Measurements from ENCODE around the gene NCKAP5.

Gene NCKAP5

DNA sequence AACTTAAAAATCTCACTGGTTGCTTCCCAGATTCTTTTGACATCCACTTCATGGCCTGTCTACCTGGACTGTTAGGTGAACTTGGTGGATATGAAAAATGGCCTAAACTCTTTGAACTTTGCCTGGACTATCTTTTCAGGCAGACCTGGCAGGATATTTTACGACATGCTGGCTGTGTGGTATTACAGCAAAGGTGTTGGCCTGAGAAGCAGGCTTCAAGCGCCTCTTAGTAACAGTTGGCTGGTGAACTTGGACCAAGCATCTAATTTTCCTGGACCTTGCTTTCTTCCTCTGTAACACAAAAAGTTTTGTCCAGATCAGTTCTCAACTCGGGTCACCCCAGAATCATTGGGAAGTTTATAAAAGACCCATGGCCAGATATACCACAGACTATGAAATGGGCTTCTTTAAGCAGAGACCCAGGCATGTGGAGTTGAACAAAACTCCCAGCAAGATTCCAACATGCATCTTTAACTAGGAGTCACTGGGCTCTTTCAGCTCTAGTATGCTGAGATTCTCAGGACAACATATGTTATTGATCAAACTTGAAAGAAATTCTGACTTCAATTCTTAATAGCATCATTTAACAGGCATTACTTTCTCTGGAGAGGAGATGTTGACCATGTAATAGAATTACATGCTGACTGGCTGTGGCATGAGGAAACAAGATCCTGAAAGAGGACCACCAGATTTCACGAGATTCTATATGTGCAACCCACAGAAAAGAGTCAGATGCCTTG lies 902.7 kb downstream of the NCKAP5 start:
- DNase-seq (ENCODE audit: low spot score), result no peak
- in situ Hi-C loops (cut with MboI; ENCODE audit: low pct_unique_long_range_greater_than_20kb, low sequenced_read_pairs, unreplicated experiment), result no loop called here
- TF ChIP-seq, protein P1, sequence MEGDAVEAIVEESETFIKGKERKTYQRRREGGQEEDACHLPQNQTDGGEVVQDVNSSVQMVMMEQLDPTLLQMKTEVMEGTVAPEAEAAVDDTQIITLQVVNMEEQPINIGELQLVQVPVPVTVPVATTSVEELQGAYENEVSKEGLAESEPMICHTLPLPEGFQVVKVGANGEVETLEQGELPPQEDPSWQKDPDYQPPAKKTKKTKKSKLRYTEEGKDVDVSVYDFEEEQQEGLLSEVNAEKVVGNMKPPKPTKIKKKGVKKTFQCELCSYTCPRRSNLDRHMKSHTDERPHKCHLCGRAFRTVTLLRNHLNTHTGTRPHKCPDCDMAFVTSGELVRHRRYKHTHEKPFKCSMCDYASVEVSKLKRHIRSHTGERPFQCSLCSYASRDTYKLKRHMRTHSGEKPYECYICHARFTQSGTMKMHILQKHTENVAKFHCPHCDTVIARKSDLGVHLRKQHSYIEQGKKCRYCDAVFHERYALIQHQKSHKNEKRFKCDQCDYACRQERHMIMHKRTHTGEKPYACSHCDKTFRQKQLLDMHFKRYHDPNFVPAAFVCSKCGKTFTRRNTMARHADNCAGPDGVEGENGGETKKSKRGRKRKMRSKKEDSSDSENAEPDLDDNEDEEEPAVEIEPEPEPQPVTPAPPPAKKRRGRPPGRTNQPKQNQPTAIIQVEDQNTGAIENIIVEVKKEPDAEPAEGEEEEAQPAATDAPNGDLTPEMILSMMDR (IDR thresholded peaks at IDR 0.05; ENCODE audit: extremely low read depth, insufficient read depth, missing control alignments), result no peak

DNA sequence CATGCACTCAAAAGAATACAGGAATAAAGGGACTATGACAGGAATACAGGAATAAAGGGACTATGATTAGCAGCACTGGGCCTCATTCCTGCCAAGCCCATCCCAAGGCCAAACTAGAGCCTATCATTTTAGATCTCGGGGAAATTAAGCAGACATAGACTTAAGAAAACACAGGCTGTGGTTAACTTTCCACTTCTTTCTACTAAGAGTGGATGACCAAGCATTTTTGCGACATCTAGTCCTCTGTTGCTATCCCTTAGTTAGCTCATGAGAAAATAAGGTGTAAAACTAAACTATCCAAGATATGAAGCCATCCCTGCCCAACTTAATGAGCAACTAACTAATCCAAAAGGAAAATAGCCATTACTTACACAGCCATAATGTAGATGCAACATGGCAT lies 904.2 kb downstream of the NCKAP5 start:
- no peak for DNase-seq (ENCODE audit: low spot score)

DNA sequence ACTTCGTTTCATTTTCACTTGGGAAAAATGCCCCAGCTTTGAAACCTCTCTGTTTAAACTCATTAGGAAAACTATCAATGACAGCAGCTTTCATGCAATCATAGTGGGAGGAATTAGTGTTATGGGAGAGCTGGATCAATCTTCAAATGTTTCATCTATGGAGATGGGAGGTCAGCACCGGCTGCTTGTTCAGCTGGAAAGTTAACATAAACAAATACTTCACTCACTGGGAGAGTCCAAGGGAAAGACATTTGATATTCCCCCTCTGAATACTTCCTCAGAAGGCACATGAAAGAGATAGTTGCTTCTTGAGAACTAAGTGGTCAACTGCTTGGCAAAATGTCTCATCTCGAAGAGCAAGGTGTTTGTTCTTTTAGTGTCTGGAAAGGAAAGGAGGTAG lies 905.5 kb downstream of the NCKAP5 start:
- in situ Hi-C loops (cut with MboI; ENCODE audit: low pct_unique_long_range_greater_than_20kb, low sequenced_read_pairs, unreplicated experiment), result no loop called here
- DNase-seq (ENCODE audit: low spot score), result no peak
- TF ChIP-seq, protein P1 (IDR thresholded peaks at IDR 0.05; ENCODE audit: extremely low read depth, insufficient read depth, missing control alignments), result no peak

More for the DNA sequence above, 904.2 kb downstream of the NCKAP5 start:
- TF ChIP-seq, protein P1 (IDR thresholded peaks at IDR 0.05; ENCODE audit: extremely low read depth, insufficient read depth, missing control alignments), result no peak
- in situ Hi-C loops (cut with MboI; ENCODE audit: low pct_unique_long_range_greater_than_20kb, low sequenced_read_pairs, unreplicated experiment), result no loop called here

DNA sequence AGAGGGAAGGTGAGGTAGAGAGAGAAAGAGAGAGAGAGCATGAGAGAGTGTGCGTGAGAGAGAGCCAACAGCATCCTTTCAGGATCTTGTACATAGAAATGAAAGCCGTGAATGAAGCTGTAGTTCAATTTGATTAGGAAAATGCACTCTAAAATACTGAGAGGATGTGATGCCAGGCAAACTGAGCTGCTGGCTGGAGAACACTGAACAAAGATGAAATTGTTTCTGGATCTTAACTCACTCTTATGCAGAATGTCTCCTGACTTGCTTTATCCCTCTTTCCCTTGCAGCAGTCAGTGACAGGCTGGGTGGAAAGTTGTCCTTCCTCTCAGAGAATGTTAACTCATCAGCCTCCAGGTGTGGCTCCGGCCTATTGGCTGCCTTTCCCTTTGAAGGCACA lies 908.9 kb downstream of the NCKAP5 start:
- in situ Hi-C loops (cut with MboI; ENCODE audit: low pct_unique_long_range_greater_than_20kb, low sequenced_read_pairs, unreplicated experiment), result no loop called here
- TF ChIP-seq, protein P1 (IDR thresholded peaks at IDR 0.05; ENCODE audit: extremely low read depth, insufficient read depth, missing control alignments), result no peak

DNA sequence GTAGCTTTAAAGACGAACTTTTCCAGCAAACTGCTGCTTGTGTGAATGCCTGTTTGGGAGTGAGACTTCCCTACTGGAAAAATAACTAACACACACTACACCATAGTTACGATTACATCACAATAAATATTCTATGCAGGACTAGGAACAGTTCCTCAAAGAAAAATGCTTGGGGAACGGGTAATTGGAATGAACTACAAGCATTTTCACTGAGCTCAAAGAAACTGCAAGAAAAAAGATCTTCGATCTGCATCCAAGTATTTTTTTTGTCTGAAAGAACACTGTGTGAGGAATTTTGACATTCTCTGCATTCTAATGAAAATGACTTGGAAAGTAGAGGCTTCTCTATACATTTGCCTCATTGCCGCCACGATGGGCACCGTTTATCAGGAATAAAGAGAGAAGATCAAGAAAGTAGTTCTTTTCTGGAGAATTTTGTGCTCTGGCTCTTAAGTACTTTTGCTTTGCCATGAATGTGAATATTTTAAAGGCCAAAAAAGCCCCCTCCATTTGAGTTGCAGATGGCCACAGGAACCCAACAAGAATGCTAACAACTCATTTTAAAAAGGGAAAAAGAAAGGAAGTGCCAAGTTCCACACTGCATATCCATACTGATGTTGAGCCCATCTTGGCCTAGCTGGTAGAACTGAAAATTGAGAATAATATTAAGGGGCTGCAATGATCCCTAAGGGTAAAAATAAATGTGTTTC lies 911.8 kb downstream of the NCKAP5 start:
- no peak for DNase-seq (ENCODE audit: low spot score)
- in situ Hi-C loops (cut with MboI; ENCODE audit: low pct_unique_long_range_greater_than_20kb, low sequenced_read_pairs, unreplicated experiment), result no loop called here
- TF ChIP-seq, protein P1 (IDR thresholded peaks at IDR 0.05; ENCODE audit: extremely low read depth, insufficient read depth, missing control alignments), result no peak

More for the DNA sequence above, 908.9 kb downstream of the NCKAP5 start:
- no peak for DNase-seq (ENCODE audit: low spot score)

DNA sequence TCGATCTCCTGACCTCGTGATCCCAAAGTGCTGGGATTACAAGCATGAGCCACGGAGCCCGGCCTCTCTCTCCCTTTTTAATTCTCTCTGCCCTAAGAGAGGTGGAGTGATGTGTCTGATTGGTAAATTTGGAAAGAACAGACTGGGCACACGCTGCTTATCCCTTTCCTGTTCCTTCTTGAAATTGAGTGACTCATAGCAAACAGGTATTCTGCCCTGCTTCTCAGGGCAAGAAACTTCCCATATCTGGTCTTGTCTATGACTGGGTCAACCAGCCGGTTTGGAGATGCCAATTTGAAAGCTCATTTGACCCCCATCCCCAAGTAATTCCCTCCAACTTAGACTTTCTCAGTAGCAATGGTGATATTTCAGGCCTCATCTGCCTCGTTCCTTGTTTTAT lies 913.3 kb downstream of the NCKAP5 start:
- DNase-seq (ENCODE audit: low spot score), result no peak
- in situ Hi-C loops (cut with MboI; ENCODE audit: low pct_unique_long_range_greater_than_20kb, low sequenced_read_pairs, unreplicated experiment), result no loop called here
- TF ChIP-seq, protein P1 (IDR thresholded peaks at IDR 0.05; ENCODE audit: extremely low read depth, insufficient read depth, missing control alignments), result no peak
